ENCODE results near the gene SPATA2L. TPM values are rescaled to one million over a fixed set of nuclear protein-coding genes. Genes with fewer than 3 reads are reported as not detected.

SPATA2L gene
- total and polyA plus RNA-seq, 2 of the 13 experiments (the other 11 are each of a cell fraction or from before 2014, with no cell fraction given) = 9.1 to 20.7 TPM

DNA sequence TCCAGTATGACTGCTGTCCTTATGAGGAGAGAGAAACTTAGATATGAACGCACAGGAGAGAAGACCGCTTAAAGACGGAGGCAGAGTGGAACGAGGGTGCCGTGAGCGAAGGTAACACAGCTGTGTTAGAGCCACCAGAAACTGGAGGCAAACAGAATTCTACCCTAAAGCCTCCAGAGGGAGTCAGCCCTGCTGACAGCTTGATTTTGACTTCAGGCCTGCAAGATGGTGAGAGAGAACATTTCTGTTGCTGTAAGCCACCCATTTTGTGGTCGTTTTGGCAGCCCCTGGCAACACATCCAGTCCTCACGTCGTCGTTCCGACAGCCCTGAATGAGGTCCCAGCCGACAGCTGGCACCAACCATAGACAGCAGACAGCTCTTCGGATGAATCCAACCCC lies 2.8 kb upstream of the SPATA2L start (continued):
- TF ChIP-seq, protein P1, sequence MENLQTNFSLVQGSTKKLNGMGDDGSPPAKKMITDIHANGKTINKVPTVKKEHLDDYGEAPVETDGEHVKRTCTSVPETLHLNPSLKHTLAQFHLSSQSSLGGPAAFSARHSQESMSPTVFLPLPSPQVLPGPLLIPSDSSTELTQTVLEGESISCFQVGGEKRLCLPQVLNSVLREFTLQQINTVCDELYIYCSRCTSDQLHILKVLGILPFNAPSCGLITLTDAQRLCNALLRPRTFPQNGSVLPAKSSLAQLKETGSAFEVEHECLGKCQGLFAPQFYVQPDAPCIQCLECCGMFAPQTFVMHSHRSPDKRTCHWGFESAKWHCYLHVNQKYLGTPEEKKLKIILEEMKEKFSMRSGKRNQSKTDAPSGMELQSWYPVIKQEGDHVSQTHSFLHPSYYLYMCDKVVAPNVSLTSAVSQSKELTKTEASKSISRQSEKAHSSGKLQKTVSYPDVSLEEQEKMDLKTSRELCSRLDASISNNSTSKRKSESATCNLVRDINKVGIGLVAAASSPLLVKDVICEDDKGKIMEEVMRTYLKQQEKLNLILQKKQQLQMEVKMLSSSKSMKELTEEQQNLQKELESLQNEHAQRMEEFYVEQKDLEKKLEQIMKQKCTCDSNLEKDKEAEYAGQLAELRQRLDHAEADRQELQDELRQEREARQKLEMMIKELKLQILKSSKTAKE (CRISPR knock-in tag; IDR thresholded peaks at IDR 0.05; ENCODE audit: borderline replicate concordance) = no peak
- TF ChIP-seq KDM1A (CRISPR knock-in tag; IDR thresholded peaks at IDR 0.05) = no peak
- no peak for TF ChIP-seq ARID3A (IDR thresholded peaks at IDR 0.05; ENCODE audit: low read depth, low read length)

DNA sequence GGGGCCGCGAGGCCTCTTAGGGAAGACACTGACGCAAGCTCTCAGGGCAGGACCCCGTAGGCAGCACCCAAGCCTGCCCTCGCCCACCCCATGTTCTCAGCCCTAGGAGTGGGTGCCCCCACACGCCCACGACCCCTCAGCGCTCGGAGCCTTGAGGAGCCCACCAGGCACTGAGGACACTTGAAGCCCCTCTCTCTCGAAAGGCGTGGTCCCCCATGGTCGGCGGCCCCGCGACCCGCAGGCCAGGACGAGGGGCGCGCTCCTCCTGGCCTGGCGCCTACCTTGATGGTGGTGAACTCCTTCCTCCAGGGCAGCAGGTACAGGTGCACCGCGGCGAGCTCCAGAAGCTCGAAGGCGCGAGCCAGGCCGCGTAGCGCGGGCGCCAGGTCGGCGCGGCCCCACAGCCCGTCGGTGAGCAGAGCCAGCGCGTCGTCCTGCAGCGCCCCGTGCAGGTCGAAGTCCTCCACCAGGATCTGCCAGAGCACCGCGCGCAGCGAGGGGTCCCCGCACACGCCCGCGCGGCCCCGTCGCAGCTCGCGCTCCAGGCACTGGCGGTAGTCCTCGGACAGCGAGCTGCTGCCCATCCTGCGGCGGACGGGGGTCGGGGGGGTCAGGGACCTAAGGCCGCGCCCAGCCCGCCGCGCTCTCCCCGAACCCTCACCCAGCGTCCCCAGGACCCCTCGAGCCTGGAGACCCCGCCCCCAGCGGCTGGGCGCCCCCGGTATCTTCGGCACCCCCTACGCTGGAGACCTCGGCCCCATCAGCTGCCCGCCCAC lies 668 bp downstream of the SPATA2L start:
- Histone ChIP-seq H3K4me2 (ENCODE audit: low read depth, low read length) (peak overlapping the region; percentile 99), H2AFZ (ENCODE audit: low read length) (no peak overlapping the region), H3K4me1 (ENCODE audit: insufficient read depth, low read length) (peaks cover 38% of the 10 kb centered on the region), H3K4me3 (replicated peaks in 1 of 3; ENCODE audit: insufficient read depth in 1 of 3, low read depth in 2 of 3, low read length in 3 of 3) (peak overlapping the region; percentile 71 to 89 (median 84)), H4K20me1 (ENCODE audit: insufficient read depth, low read length) (no peaks in the 10 kb centered on the region), H3K27ac (ENCODE audit: extremely low read length, insufficient read depth, low read length) (peak overlapping the region; percentile 82), H3K79me2 (ENCODE audit: insufficient read depth, low read length) (peaks cover 2% of the 10 kb centered on the region), H3K9me3 (ENCODE audit: low read length) (no peaks in the 10 kb centered on the region), H3K36me3 (replicated peaks in 1 of 2; ENCODE audit: control insufficient read depth in 1 of 2, insufficient read depth in 2 of 2, low read length in 2 of 2) (peaks cover 5 to 14% of the 10 kb centered on the region in 2 experiments; a peak in 2 of 5 replicates), H3K27me3 (ENCODE audit: control insufficient read depth in 1 of 2, insufficient read depth in 2 of 2, low read length in 2 of 2) (no peaks in the 10 kb centered on the region), H3K9ac (ENCODE audit: insufficient read depth, low read depth, low read length) (peak overlapping the region; percentile 83)
- DNase-seq (ENCODE audit: low spot score) (peak; percentile 60), FAIRE-seq (no peak), ATAC-seq (peak; percentile 67)
- BruUV-seq (replicated peaks) = TSS peak; percentile 62
- in situ Hi-C loops (cut with HindIII; ENCODE audit: extremely low pct_ligation_motif_present, low pct_unique_long_range_greater_than_20kb) (loop anchor here (5.0 kb wide), 1 partner anchor 44 kb away; the partner anchor contains the start of genes CHMP1A and SPATA33), intact Hi-C loops (cut with micrococcal nuclease; ENCODE audit: unreplicated experiment) (loop anchor here (2.0 to 10.0 kb wide), 4 partner anchors 14 to 216 kb away; partner anchors contain the start of genes CDK10, MC1R and SPIRE2)
- WGBS (ENCODE audit: low lambda C conversion rate) = 12% methylated on average over 10 of the region's 78 CpGs
- POLR2A ChIA-PET = interaction anchor here (0.7 to 3.0 kb wide), 23 partner anchors 9 to 222 kb away, joined by 3 to 32 read pairs (median 5); partner anchors contain the start of genes CDK10, CHMP1A, FANCA and MC1R
- CTCF ChIA-PET (ENCODE audit: low intra/inter-chr PET ratio, low total read pairs) = interaction anchor here (1.2 to 1.4 kb wide), 2 partner anchors 14 to 92 kb away, joined by 3 to 4 read pairs; no protein-coding TSS in a partner anchor
- TF ChIP-seq RFX3 (CRISPR knock-in tag; IDR thresholded peaks at IDR 0.05) (no peak), ZNF580 (CRISPR knock-in tag; IDR thresholded peaks at IDR 0.05; ENCODE audit: borderline replicate concordance, low read depth) (no peak), ZSCAN22 (CRISPR knock-in tag; IDR thresholded peaks at IDR 0.05) (0 out of 2 replicates have a peak, but pooled peaks have one; percentile 9), ZNF605 (CRISPR knock-in tag; IDR thresholded peaks at IDR 0.05) (no peak), NCOA1 (CRISPR knock-in tag; IDR thresholded peaks at IDR 0.05) (no peak)
- TF ChIP-seq, protein P2, sequence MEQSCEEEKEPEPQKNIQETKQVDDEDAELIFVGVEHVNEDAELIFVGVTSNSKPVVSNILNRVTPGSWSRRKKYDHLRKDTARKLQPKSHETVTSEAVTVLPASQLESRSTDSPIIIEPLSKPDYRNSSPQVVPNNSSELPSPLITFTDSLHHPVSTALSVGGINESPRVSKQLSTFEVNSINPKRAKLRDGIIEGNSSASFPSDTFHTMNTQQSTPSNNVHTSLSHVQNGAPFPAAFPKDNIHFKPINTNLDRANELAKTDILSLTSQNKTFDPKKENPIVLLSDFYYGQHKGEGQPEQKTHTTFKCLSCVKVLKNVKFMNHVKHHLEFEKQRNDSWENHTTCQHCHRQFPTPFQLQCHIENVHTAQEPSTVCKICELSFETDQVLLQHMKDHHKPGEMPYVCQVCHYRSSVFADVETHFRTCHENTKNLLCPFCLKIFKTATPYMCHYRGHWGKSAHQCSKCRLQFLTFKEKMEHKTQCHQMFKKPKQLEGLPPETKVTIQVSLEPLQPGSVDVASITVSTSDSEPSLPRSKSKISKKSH (CRISPR knock-in tag; IDR thresholded peaks at IDR 0.05; ENCODE audit: borderline replicate concordance) = peak; percentile 12; the same call in 1 of the 2 replicates
- TF ChIP-seq, protein P3, sequence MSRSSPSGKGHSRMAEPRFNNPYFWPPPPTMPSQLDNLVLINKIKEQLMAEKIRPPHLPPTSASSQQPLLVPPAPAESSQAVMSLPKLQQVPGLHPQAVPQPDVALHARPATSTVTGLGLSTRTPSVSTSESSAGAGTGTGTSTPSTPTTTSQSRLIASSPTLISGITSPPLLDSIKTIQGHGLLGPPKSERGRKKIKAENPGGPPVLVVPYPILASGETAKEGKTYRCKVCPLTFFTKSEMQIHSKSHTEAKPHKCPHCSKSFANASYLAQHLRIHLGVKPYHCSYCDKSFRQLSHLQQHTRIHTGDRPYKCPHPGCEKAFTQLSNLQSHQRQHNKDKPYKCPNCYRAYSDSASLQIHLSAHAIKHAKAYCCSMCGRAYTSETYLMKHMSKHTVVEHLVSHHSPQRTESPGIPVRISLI (CRISPR knock-in tag; IDR thresholded peaks at IDR 0.05; ENCODE audit: borderline replicate concordance) = no peak
- TF ChIP-seq, protein P4, sequence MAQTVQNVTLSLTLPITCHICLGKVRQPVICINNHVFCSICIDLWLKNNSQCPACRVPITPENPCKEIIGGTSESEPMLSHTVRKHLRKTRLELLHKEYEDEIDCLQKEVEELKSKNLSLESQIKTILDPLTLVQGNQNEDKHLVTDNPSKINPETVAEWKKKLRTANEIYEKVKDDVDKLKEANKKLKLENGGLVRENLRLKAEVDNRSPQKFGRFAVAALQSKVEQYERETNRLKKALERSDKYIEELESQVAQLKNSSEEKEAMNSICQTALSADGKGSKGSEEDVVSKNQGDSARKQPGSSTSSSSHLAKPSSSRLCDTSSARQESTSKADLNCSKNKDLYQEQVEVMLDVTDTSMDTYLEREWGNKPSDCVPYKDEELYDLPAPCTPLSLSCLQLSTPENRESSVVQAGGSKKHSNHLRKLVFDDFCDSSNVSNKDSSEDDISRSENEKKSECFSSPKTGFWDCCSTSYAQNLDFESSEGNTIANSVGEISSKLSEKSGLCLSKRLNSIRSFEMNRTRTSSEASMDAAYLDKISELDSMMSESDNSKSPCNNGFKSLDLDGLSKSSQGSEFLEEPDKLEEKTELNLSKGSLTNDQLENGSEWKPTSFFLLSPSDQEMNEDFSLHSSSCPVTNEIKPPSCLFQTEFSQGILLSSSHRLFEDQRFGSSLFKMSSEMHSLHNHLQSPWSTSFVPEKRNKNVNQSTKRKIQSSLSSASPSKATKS (CRISPR knock-in tag; IDR thresholded peaks at IDR 0.05) = no peak
